Adipocyte (in vitro differentiated cells): ENCODE measurements around the gene SEH1L.
"Not testable (repeated sequence)": the region's sequence is repeated elsewhere in the genome, so short reads cannot be mapped to it uniquely, and the experiment has no call there.

ENCODE experiments used
- DNase-seq: peaks from one replicate; pipeline ENCODE4 v3.0.0-alpha.2; 2015; ENCODE audit warnings: low read depth
- H3K27me3 ChIP-seq: replicated peaks from 2 replicates; pipeline ENCODE4 v1.7.0; 2013; ENCODE audit warnings: mild to moderate bottlenecking, low read length, moderate library complexity; ENCODE audit not compliant: control insufficient read depth, insufficient read depth
- H3K36me3 ChIP-seq: 2 replicates; pipeline ENCODE4 v1.7.0; 2013; ENCODE audit warnings: low read length, mild to moderate bottlenecking, moderate library complexity; ENCODE audit not compliant: control insufficient read depth, insufficient read depth, severe bottlenecking
- H3K4me1 ChIP-seq: 2 replicates; pipeline ENCODE4 v1.7.0; 2013; ENCODE audit warnings: mild to moderate bottlenecking, low read length, moderate library complexity; ENCODE audit not compliant: control insufficient read depth, insufficient read depth
- H3K4me3 ChIP-seq: 2 replicates; pipeline ENCODE4 v1.7.0; 2013; ENCODE audit warnings: mild to moderate bottlenecking, low read length, moderate library complexity
- H3K9ac ChIP-seq: 2 replicates; pipeline ENCODE4 v1.7.0; 2013; ENCODE audit warnings: mild to moderate bottlenecking, low read length, moderate library complexity
- H3K9me3 ChIP-seq: 2 replicates; pipeline ENCODE4 v1.7.0; 2013; ENCODE audit warnings: mild to moderate bottlenecking, low read length, moderate library complexity; ENCODE audit not compliant: control insufficient read depth

Gene SEH1L, protein sequence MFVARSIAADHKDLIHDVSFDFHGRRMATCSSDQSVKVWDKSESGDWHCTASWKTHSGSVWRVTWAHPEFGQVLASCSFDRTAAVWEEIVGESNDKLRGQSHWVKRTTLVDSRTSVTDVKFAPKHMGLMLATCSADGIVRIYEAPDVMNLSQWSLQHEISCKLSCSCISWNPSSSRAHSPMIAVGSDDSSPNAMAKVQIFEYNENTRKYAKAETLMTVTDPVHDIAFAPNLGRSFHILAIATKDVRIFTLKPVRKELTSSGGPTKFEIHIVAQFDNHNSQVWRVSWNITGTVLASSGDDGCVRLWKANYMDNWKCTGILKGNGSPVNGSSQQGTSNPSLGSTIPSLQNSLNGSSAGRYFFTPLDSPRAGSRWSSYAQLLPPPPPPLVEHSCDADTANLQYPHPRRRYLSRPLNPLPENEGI

DNA sequence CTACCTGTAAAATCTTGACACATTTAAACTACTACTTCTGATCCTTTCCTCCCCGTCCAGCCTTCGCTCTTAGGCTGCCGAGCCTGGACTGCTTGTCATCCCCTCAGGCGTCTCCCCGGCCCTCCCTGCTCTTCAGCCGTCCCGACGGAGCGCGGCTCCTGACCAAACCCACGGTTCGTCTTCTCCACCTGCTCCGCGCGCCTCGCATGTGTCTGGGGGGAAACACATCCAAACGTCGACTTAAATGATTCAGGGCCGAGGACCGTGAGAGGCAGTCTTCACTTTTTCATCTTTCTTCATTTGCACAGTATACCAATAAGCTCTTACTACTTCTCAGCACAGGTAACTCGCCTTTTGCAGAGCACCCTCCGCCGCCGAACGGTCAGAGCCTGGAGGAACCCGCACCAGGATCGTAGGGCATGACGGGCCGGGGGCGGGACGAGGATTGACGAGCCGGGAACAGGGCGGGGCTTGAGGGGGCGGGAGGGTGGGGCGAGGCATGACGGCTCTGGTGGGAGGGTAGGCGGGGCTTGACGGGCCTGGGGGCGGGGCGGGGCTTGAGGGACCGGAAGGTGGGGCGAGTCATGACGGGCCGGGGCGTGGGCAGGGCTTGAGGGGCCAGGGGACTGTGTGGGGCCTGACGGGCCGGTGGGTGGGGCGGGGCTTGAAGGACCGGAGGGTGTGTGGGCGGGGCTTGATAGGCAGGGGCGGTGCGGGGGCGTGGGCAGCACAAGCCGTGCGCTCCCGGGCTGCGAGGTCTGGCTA is at the start of gene SEH1L:
Gene SEH1L (plus strand): TSS at position 727 of the 765 bp plus-strand sequence. CDS start 111 bp downstream, outside the sequence.
- Histone ChIP-seq H3K4me1 (peaks cover 31% of the 10 kb centered on the region), H3K4me3 (peak within 1 kb of the TSS; percentile 94), H3K9ac (peak within 1 kb of the TSS; percentile 96), H3K36me3 (no peaks in the 10 kb centered on the region), H3K9me3 (no peaks in the 10 kb centered on the region), H3K27me3 (no peaks in the 10 kb centered on the region)
- DNase-seq = peak; percentile 100

DNA sequence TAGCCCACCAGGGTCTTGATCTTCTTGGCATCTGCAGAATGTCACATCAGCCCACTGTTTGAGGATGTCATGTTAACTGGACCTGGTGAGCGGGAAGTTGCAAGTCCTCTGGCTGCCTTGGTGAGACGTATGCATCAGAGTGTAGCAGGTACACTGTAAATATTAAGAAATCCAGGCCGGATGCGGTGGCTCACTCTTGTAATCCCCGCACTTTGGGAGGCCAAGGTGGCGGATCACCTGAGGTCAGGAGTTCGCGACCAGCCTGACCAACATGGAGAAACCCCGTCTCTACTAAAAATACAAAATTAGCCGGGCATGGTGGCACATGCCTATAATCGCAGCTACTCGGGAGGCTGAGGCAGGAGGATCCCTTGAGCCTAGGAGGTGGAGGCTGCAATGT is 46.6 kb upstream of the SEH1L start:
- H3K27me3 ChIP-seq, H3K9me3 ChIP-seq, H3K4me3 ChIP-seq, H3K9ac ChIP-seq, DNase-seq, H3K36me3 ChIP-seq, H3K4me1 ChIP-seq: not testable (repeated sequence)

DNA sequence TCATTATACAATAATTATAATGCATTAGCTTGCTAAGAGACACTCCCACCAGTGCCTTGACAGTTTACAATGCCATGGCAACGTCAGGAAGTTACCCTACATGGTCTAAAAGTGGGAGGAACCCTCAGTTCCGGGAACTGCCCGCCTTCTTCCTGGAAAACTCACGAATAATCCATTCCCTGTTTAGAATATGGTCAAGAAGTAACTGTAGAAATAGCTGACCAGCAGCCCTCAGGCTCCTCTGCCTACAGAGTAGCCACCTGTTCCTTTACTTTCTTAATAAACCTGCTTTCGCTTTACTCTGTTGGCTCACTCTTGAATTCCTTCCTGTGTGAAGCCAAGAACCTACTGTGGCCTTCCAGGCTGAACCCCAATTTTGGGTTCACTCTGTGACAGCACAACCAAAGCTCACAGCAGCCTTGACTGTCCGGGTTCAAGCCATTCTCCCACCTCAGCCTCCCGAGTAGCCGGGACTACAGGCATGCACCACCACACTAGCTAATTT is 43.7 kb upstream of the SEH1L start:
- DNase-seq = no peak
- no peak overlapping the region for H3K4me3 ChIP-seq
- no peaks in the 10 kb centered on the region for H3K9me3 ChIP-seq
- peaks cover 11% of the 10 kb centered on the region for H3K4me1 ChIP-seq
- no peaks in the 10 kb centered on the region for H3K27me3 ChIP-seq
- H3K9ac ChIP-seq = no peak overlapping the region
- H3K36me3 ChIP-seq = no peaks in the 10 kb centered on the region

DNA sequence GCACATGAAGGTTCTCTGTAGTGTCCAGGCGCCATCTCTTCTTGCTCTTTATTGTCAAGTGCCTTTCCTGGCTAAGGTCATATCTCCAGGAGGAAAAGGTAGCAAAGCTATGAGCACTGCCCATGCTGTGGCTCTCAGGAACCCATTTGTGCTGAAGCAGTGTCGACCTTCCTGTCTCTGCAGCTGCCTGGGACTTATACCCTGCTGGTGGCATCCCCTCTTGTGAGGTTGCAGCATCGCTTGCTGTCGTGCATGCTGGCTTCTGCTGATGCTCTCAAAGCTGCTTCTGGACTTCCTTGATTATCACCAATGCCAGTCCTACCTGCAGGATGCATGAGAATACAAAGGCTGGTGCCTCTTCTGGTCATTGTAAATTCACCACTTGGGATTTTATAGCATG is 41.7 kb upstream of the SEH1L start:
- no peaks in the 10 kb centered on the region for H3K36me3 ChIP-seq
- no peaks in the 10 kb centered on the region for H3K9me3 ChIP-seq
- no peak overlapping the region for H3K9ac ChIP-seq
- no peak for DNase-seq
- peaks cover 13% of the 10 kb centered on the region for H3K4me1 ChIP-seq
- no peaks in the 10 kb centered on the region for H3K27me3 ChIP-seq
- H3K4me3 ChIP-seq = no peak overlapping the region

DNA sequence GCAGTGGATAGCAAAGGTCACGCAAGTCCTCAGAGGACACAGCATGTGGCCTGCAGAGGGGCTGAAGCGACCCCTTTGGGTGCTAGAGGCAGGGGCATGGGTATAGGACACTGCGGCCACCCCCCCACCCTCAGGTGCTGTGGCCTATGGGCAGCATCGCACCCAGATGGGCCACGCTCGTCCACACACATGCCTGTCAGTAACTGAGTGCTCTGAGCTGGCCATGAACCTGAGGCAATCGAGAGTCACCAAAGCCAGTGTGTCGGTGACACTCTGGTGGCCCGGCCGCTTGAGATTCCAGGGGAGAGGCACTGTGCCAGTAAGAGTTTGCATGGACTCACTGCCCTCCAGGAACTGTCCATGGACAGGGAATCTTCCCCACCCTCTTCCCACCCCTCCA is 41.0 kb upstream of the SEH1L start:
- Histone ChIP-seq H3K27me3 (peaks cover 6% of the 10 kb centered on the region), H3K9ac (no peak overlapping the region), H3K4me1 (peaks cover 15% of the 10 kb centered on the region), H3K36me3 (no peaks in the 10 kb centered on the region), H3K9me3 (no peaks in the 10 kb centered on the region), H3K4me3 (no peak overlapping the region)
- no peak for DNase-seq

DNA sequence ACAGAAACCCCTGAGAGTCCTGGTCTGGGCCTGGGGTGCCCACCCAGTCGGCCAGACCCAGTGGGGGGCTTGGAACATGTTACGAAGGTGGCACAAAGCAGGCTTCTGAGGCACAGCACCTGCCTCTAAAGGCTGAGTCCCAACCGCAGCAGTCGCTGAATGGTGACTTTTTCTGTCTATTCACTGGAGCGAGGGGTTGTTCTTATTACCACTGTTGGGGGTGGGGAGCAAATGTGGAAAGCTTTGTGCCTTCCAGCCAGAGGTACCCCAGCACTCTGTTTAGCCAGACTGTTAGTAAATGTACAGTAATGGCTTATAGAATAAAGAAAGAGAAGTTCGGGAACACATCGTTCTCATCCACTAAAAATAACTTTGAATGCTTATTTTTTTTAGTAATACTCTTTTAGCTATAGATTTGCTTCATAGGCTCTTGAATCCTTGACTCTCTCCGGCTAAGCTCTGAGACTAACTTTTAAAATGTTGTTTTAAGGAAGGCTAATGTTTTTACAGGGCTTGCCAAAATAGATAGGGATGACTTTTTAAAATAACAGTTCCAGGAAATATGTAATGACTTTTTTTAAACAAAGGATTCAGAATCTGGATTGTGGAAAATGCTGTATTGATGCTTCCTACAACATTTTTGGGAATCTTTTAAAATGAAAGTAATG is 40.4 kb upstream of the SEH1L start:
- H3K36me3 ChIP-seq = no peaks in the 10 kb centered on the region
- H3K27me3 ChIP-seq = peaks cover 7% of the 10 kb centered on the region
- peak; percentile 56 for DNase-seq
- H3K4me3 ChIP-seq = no peak overlapping the region
- H3K9ac ChIP-seq = no peak overlapping the region
- peaks cover 15% of the 10 kb centered on the region for H3K4me1 ChIP-seq
- no peaks in the 10 kb centered on the region for H3K9me3 ChIP-seq

DNA sequence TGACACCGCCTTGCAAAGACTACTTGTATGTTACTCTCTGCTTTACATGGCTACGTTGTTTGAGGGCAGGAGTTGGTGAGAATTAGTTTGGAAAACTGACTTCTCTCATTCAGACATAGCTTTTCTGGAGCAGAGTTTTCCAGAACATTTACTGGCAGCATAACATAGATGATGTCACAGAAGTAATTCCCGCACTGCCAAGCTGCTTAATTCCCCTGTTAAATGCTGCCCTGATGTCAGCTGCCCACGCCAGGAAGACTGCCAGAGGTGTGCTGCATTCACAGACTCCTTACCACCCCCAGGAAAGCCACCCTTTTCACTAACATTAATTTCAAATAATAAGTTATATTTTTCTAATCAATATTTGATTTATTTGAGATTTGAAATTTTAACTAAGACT is 39.1 kb upstream of the SEH1L start:
- Histone ChIP-seq H3K9me3 (peaks cover 5% of the 10 kb centered on the region), H3K27me3 (peaks cover 7% of the 10 kb centered on the region), H3K4me3 (no peak overlapping the region), H3K36me3 (no peaks in the 10 kb centered on the region), H3K4me1 (peaks cover 15% of the 10 kb centered on the region), H3K9ac (no peak overlapping the region)
- no peak for DNase-seq

DNA sequence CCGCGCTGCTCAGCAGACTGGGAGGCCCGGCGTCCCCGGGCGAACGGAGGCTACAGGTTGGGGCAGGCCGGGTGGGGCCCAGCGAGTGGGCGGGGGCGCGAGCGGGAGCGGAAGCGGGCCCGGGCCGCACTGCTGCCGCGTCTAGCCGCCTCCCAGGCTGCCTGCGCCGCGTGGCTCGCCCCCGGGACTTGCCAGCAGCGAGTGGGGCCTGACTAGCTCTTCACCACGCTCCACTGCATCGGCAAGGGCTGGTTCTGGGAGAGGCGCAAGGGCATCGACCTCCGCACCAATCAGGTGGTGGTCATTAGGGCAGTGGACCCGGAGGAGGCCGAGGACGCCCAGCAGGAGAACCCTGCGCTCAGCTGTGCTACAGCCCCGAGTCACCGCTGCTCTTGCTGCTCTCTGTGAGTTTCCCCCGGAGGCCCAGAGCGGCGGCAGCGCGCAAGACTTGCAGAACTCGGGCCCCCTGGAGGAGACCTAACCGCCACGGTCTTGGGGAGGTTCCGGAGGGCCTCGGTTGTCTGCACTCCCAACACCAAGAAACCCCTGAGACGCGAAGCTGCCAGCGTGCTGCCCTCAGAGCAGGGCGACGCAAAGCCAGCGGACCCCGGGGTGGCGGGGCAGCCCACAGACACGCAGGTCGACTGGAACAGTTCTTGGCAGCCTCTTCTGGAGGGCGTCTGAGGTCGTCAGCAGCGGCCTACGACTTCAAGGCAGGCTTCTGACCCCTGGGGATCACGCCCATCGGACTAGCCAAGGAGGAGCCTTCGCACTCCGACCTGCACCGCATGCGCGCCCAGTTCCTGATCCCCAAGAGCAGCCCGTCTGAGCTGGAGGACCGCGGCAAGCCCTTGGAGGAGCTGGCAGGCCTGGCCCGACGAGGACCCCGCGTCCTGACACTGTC is 36.5 kb upstream of the SEH1L start:
- Histone ChIP-seq H3K4me3 (peak overlapping the region; percentile 66), H3K27me3 (peaks cover 7% of the 10 kb centered on the region), H3K9ac (no peak overlapping the region), H3K36me3 (no peaks in the 10 kb centered on the region), H3K9me3 (peaks cover 10% of the 10 kb centered on the region), H3K4me1 (peaks cover 15% of the 10 kb centered on the region)
- DNase-seq = no peak

DNA sequence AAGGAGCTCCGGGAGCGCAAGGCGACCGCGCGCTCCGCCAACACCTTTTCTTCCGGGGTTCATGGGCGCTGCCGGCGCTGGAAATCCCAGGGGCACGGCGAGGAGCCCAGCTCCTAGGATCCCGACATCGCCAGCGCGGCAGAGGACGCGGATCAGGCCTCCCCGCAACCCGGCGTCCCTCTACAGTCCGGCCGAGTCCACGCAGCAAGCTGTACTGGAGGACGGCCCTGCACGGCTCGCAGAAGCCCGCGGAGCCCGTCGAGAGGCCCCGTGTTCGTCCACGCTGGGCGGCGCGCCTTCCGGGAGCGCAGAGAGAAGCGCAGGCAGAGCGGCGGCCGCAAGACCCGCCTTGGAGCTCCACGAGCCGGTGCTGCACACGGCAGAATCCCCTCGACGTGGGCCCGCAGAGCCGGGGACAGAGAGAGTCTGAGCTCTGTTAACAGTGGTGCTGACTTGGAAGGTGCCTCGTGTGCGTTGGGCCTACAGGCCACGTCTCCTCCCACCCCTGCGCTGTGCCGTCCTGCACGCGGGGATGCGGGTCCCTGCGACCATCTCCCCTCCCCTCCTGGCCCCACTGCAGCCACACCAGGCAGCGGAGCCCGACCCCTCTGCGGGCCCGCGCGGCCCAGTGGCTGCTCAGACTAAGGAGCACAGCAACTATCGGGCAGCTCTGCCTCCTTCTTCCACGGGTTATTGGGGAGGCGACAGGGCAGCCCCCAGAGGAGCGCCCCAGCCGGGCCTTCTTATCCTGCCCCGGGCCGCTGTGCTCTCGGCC is 35.7 kb upstream of the SEH1L start:
- H3K27me3 ChIP-seq = peaks cover 7% of the 10 kb centered on the region
- no peak for DNase-seq
- H3K4me3 ChIP-seq = no peak overlapping the region

DNA sequence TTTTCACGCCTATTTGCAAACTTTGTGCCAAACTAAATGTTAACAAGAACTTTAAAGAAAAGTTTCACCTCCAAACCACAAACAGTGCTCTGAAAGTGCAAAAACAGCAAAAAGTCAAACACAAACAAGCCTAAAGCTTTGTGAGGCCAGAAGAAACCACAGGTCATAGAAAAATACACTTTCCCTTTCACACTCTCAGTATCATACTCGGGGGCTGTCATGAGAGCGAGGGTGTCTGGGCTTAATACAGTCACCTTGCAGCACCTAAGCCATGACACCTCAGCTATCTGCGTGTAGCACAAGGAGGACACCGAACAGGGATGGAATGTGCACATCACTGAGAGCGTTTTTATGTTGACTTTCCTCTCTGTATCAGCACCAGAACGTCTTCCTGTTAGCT is 26.6 kb upstream of the SEH1L start:
- no peaks in the 10 kb centered on the region for H3K4me1 ChIP-seq
- H3K9me3 ChIP-seq = no peaks in the 10 kb centered on the region
- no peaks in the 10 kb centered on the region for H3K36me3 ChIP-seq
- H3K27me3 ChIP-seq = peaks cover 3% of the 10 kb centered on the region
- no peak overlapping the region for H3K9ac ChIP-seq
- no peak overlapping the region for H3K4me3 ChIP-seq
- no peak for DNase-seq

More for the DNA sequence above, 35.7 kb upstream of the SEH1L start:
- Histone ChIP-seq H3K9ac (no peak overlapping the region), H3K36me3 (no peaks in the 10 kb centered on the region), H3K4me1 (peaks cover 14% of the 10 kb centered on the region), H3K9me3 (peaks cover 10% of the 10 kb centered on the region)
